Pons (tissue), 1 donor: ENCODE data around the gene YAP1.

Experiments used
- DNase-seq: peaks from one replicate; pipeline ENCODE4 v3.0.0-alpha.2; 2016; ENCODE audit warnings: low spot score

Gene YAP1

GRCh38 chr11:102279641-102280170 is 169.5 kb downstream of the YAP1 start:
- DNase-seq: no peak

GRCh38 chr11:102280245-102280833 is 170.1 kb downstream of the YAP1 start:
- DNase-seq: no peak
